ENCODE measurements around the gene TCEANC2.
A peak's percentile ranks its signal among the peaks of the same experiment; 100 is the strongest.

The TCEANC2 gene

DNA sequence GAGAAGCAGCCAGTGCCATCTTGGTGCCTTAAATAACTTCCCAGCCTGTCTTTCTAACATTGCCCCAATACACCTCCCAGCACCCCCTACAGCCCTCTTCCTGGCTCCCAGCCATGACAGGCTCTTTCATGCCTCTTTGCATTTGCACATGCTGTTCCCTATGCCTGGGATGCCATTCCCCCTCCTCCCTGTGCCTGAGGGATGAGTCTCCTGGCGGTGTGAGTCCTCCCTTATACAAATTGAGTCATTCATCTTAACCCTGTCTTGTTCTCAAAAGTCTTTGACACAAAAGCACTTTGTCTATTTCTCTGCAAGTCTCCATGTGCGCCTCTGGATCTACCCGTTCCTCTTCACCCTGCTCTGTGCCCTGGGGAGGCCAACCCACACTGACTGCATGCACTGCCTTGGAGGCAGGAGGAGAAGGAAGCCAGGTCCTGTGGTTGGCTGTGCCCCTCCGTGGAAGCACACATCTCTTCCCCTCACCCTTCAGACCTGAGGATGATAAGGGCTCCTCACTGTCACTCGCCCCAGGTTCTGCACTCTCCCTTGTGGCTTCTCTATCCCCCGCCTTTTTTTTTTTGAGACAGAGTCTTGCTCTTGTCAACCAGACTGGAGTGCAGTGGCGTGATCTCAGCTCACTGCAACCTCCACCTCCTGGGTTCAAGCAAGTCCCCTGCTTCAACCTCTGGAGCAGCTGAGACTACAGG lies 74.3 kb downstream of the TCEANC2 start:
- no peak for FAIRE-seq

DNA sequence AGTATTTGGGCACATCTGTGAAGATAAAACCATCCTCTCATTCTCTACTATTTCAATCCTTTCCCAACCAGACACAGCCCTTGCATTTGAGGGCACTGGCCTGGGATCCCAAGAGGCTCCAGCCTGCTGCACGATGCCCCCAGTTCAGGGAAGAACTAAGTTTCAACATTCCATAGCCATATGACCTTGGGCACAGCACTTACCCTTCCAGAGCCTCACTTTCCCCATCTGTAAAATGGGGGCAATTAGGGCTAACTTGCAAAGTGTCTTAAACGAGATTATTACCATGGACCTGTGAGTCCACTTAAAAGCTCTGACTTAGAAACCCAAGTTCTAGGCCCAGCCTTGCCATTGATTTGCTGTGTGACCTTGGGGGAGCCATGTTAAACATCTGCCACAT lies 76.5 kb downstream of the TCEANC2 start:
- DNase-seq (ENCODE audit: insufficient read length, low spot score) (no peak), FAIRE-seq (no peak)

More for the DNA sequence above, 74.3 kb downstream of the TCEANC2 start:
- DNase-seq (ENCODE audit: insufficient read length, low spot score): no peak

DNA sequence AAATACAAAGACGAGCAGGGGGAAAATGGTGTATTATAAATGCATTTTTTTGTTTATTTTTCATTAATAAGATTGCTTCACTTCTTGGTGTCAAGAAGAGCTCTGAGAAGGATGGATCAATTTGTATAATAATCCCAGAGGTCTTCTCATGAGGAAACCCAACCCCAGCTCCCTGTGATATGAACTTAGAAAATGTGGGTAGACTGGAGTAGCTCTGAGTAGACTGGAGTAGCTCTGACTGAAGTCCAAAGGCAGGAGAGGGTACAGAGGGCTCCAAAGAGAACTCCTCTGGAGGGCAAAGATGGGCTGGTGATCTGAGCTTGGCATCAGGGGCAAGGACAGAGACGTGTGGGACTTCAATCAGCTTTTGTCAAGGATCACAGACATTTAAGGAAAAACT lies 78.0 kb downstream of the TCEANC2 start:
- DNase-seq (ENCODE audit: insufficient read length, low spot score) (no peak), FAIRE-seq (no peak)

DNA sequence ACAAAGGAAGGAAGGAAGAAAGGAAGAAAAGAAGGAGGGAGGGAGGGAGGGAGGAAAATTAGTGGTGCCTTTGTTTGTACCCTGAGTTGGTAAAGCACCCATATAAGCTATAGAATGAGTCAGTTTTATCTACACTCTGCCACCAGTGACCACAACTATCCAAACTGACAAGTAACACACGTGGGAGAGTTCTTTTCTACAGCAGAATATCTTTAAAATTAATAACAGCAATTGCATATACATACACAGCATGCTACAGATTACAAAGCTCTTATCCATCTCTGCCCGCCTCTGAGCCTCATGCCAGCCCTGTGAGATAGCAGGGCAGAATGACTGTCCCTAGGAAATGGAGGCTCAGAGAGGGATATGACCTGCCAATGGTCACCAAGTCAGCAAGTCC lies 79.1 kb downstream of the TCEANC2 start:
- no peak for FAIRE-seq
- DNase-seq (ENCODE audit: insufficient read length, low spot score): no peak

DNA sequence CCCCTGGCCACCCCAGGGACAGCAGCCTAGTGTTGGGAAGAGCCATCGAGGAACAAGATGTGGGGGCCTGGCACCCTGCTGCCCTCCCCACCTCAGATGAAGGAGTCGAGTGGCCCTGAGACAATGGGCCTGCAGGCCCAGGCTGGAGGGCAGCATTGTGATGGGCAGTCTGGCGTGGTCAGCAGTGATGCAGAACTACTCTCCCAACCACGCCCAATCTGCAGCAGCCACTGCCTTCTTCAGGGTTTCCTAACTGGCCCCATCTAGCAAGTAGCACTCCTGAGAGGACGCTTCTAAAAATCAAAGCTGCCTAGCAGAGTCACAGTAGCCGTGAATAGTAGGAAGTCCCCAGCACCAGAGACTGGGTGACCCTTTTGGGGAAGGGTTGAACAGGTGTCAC lies 80.9 kb downstream of the TCEANC2 start:
- FAIRE-seq (no peak), DNase-seq (ENCODE audit: insufficient read length, low spot score) (no peak)

DNA sequence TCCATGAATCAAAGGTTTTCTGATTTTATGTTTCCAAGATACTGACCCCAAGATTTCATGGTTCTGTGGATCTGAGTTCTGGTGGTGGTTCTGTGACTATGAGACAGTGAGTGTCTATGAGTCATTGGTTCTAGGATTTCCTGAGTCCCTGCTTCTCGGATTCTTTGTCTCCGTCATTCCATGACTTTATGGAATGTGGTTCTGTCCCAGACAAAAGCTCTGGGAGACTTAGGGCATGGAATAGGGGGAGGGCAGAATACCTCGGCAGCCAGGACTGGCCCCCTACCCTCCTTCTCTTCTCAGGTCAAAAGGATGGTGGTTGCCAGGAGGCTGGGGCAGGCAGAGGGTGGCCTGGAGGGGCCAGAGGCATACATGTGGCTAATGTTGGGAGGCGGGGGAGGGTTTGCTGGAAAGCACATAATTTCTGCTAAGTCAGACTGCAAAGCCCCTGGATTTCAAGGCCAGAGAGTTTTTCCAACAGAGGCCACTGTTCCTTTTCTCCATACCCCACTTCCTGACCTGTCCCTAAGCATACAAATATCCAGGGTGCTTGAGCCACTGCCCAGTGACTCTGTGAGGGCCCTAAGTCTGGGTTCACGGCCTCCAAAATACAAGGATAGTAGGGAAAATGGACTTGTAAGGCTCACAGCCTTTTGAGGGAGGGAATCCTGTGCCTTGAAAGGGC lies 82.2 kb downstream of the TCEANC2 start:
- no peak for FAIRE-seq
- DNase-seq (ENCODE audit: insufficient read length, low spot score): no peak

DNA sequence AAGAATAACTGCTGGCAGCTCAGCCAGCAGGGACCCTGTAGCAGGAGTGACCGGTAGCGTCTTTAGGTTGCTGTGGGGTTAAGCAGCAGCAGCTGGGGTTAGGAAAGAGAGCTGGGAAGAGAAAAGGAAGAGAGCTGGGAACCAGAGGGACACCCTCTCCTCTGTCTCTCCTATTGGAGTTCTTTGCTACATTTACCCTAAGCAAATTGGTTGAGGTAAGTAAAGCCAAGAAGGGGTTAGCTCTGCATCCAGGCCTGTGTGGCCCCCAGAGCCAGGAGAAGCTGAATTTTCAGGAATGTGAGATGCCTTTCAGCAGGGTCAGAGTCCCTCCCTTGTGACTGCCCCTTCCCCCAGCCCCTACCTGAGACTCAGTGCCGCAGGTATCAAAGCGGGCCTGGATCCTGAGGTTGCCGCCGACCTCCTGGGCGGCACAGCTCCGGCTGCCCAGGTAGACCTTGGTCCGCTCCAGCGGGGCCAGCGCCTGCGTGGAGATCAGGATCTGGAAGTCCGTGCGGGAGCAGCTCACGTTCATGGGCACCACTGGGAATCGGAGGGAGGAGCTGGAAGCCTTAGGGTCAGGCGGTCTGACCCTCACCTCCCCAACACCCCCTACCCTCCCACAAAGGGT lies 83.0 kb downstream of the TCEANC2 start:
- no peak for FAIRE-seq
- DNase-seq (ENCODE audit: insufficient read length, low spot score): no peak

DNA sequence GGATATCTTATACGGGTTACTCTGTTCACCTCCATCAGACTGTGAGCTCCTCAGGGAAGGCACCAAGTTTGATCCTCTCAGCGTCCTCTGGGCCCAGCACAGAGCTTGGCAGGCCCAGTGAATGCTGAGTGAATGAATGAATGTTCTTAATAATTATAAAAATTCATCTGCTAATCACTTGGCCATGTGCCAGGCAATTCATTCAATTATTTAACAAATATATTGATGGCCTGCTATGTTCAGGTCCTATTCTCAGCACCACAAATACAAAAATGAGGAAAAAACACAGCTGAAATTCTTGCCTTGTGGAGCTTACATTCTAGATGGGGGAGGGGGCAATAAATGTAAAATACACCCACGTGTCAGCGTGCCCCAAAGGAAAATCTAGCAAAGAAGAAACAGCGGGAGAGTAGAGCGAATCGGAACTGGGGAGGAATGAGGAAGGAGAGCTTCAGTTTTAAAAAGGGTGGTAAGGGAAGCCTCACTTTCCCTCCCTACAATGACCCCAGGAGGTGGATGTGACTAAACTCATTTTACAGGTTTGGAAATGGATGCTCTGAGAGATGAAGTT lies 83.6 kb downstream of the TCEANC2 start:
- no peak for FAIRE-seq

DNA sequence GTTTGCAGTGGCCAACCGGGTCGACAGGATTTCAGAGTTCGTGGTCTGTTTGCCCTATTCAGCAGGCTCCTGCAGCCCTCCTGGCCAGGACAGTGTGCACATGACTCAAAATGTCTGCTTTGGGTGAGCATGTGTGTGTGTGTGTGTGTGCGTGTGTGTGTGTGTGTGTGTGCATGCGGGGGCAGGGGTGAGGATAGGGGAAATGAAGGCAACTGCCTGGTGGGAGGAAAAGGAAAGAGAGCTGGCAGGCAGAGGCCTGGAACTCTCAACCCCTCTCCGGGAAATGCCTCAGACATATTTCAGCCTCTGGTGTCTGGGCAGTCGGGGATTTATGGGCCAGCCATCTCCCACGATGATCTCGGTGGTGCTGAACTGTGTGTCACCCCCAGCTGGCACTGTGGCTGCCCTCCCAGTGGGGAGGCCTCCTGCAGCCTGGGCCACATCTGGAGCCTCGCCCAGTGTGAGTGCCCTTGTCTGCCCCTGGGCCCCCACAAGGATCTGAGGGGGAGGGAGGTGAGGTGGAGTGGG lies 84.2 kb downstream of the TCEANC2 start:
- FAIRE-seq (no peak), DNase-seq (ENCODE audit: insufficient read length, low spot score) (no peak)

More for the DNA sequence above, 83.6 kb downstream of the TCEANC2 start:
- DNase-seq (ENCODE audit: insufficient read length, low spot score): no peak

DNA sequence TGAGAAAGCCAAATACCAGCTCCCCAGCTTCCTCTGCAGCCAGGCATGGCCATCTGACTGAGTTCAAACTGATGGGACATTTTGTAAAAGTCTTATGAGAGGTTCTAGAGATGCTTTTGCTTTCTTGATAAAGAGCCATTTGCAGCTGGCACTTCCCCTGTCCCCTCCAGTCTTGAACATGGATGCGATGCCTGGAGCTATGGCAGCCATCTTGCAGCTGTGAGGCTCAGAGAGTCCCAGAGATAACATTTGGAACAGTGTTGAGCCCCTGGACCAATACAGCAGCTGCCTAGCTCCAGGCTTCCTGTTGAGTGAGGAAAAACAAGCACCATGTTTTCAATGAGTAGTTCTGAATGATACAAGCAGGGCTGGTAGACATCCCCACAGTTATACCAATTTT lies 85.6 kb downstream of the TCEANC2 start:
- DNase-seq (ENCODE audit: insufficient read length, low spot score) (no peak), FAIRE-seq (no peak)

DNA sequence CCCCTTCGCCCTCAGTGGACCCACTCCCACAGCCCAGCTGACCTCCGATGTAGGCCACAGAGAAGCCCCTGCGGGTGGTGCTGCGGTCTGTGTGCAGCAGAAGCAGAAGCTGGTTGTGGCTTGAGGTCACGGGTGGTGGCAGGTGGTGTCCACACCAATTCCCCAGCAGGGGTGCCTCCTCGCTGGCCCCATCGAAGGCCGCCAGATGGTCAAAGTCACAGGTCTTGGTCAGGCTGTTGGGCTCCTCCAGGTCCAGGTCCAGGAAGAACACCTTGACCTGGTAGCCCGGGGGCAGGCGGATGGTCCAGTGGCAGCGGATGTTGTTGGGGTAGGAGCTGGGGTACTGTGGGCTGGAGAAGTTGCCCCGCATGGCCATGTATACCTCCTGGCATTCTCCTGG lies 86.3 kb downstream of the TCEANC2 start:
- FAIRE-seq: no peak
- no peak for DNase-seq (ENCODE audit: insufficient read length, low spot score)

DNA sequence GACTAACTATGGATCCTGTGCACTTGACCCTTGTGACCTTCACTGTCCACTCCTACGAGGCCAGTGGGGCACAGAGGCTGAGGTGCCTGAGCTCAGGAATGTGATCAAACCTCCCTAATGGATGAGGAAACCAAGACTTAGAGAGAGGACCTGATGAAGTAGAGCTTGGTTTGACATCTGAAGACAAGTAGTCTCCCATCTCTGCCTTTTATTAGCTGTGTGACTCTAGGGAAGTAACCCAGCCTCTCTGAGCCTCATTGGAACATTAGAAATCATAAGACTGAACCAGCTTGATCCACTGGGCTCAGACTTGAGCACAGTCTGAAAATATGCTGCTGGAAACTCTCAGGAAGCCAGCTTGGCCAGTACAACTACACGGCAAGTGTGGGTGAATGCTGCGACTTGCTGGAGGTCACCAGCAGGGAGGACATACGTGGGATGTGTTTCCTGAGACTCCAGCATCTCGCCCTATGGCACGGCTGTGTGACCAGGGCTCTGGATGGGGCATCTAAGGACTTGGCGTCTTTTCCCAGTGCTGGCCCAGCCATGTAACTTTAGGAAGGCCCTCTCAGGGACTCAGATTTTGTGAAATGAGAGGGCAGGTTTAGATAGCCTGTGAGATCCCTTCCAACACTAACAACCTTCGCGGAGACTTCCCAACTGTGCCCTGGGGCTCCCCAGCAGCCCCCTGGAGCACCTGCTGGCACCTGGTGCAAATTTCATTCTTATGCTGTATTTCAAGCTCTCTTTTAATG lies 88.9 kb downstream of the TCEANC2 start:
- DNase-seq (ENCODE audit: insufficient read length, low spot score) (no peak), FAIRE-seq (no peak)

DNA sequence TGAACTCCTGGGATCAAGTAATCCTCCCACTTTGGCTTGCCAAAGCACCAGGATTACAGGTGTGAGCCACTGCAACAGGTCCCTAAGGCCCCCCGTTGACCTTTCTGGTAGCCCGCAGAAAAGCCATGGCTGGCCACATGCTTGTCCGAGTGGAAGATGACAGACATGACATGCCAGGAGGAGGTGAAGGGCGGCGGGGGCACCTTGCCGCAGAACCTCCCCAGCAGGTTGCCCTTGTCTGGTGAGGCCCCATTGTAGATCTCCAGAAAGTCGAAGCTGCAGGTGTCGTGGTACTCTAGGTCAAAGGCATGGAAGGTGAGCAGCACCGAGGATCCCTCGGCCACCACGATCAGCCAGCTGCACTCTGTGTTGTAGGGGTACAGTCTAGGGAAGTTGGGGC lies 91.0 kb downstream of the TCEANC2 start:
- no peak for FAIRE-seq
- no peak for DNase-seq (ENCODE audit: insufficient read length, low spot score)

DNA sequence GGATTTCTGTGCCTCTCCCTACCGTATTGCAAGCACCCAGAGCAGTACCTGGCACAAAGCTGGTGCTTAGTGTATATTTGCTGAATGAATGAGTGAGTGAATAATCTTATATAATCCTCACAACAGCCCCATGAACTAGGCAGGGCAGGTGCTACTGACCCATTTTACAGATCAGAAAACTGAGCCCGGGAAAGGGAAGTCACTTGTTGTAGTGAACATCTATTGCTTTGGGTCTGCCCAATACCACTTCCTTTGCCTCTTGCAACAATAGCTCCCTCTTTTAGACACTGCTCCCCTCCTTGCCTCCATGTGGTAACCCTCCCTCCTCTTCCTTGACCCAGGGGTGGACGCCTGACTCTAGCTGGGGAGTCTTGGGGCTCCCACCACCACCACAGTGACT lies 96.3 kb downstream of the TCEANC2 start:
- no peak for FAIRE-seq
- no peak for DNase-seq (ENCODE audit: insufficient read length, low spot score)

DNA sequence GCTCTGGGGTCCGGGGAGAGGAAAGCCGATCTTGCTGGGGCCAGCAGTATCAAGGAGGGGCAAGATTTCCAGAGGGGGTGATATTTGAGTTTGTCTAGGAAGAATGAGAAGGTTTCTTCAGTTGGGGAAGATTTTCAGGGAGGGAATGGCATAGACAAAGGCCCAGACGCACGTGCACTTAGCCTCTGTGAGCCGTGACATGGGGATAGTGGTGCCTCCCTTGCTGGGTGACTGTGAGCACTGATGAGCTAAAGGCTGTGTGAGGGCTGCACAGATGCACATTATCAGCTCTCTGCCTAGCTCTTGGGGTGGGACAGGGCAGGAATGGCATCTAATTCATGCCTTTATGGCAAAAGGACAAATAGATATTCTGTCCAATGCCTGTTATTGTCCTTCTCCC lies 97.6 kb downstream of the TCEANC2 start:
- DNase-seq (ENCODE audit: insufficient read length, low spot score) (no peak), FAIRE-seq (no peak)

DNA sequence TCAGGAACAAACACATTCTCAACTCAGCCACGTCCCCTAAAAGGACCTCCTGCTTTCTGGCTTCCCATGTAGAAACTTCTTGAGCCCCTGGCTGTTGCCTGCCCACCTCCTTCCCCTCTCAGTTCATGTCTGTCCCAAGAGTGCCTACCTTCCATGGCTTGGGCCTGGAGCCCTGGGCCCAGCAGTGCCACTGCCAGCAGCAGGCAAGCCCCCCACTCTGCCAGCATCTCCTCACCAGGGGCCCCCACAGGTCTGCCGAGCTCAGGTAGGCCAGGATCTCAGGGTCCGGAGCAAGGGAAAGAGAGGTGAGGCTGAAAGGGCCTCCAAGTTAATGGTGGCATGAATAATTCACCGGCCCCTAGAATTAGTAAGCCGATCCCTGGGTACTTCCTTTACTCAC lies 99.3 kb downstream of the TCEANC2 start, which contains the start of gene CDCP2:
TSS of gene CDCP2 (minus strand) at position 305 of the 400 bp plus-strand sequence. CDS start at position 227, 78 bp downstream.
- no peak for DNase-seq (ENCODE audit: insufficient read length, low spot score)

DNA sequence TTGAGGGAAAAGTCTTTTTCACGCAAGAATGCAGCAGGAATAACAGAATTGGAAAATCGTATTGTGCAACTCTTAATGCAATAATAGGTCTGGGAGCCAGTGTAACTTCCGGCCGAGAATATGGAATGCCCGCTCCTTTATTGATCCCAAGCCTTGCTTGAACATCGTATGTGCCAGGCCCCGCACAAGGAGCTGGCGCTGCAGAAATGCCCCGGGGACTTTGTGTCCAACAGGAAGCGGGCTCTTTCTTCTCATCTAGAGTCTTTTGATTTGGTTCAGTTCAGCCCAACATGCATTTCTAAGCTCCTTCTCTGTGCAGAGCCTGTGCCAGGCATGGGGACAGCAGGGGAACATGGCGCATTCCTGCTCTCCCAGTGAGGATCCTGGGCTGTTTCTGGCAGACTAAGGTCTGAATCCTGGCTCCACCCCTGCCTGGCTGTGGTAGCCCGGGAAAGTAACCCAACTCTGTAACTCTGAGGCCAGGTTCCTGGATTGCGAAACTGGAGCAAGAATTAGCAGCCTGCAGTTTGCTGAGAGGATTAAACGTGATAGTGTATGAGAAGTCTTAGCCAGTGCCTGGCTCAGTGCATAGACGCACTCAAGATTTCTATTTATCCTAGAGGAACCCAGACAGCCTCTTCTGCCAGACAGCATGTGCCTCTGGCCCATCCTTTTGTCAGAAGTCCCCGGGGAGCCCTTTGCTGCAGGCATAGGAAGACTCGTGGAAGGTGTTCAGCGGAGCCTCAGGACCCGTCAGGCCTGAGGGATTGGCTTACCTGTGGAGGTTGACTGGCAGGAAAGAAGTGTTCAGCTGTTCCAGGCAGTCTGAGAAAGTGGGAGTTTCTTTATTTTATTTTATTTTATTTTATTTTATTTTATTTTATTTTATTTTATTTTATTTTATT lies 100.4 kb downstream of the TCEANC2 start:
- DNase-seq (ENCODE audit: insufficient read length, low spot score) (peak; percentile 47), FAIRE-seq (no peak)

More for the DNA sequence above, 99.3 kb downstream of the TCEANC2 start, which contains the start of gene CDCP2:
- no peak for FAIRE-seq

All from HTR-8/SVneo (cell line).